ENCODE data around the gene CAMK1G. TPM values are rescaled to one million over a fixed set of nuclear protein-coding genes. Genes with fewer than 3 reads are reported as not detected.

Gene CAMK1G
- total and polyA plus RNA-seq, 12 donors, result 0.11 to 0.71 (median 0.21) TPM; not detected in 9

DNA sequence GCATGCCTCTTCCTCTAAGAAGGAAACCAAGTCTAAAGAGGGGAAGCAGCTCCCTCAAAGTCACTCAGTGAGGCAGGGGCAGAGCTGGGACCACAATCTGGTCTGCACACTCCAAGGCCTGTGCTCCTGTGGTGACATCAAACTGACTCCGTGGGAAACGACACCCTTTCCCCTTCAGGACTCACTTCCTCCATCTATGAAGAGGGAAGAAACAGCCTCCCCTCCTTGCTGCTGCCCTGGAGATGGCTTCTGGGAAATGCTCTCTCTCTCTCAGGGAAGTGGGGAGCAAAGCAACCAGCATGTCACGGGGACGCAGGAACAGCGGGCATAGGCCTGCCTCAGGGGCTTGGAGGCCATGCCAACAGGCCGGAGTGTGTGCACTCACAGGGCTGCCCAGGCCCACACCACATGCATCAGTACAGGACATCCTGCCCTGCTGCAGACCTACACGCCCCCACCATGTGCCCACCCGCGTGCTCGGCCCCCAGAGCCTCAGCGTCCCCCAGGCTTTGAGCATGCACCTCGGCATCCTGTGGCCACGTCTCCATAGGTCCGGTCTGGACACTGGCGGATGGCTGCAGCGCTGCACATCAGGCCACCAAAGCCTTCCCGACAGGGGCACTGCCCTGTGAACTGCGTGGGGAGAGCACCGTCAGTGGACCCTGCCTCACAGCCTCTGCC is 43.0 kb downstream of the CAMK1G start:
- H3K4me1 ChIP-seq, result peaks cover 21 to 65% (median 47%) of the 10 kb centered on the region in 9 donors

GRCh38 chr1:209627027-209627731 is 43.7 kb downstream of the CAMK1G start:
- DNase-seq, result no peak
- no peaks in the 10 kb centered on the region for H3K9me3 ChIP-seq
- peaks cover 20 to 64% (median 47%) of the 10 kb centered on the region in 9 donors for H3K4me1 ChIP-seq
- no peaks in the 10 kb centered on the region for H3K36me3 ChIP-seq
- ATAC-seq, result peak in 5 of 8 donors; percentile 2 to 5 (median 2)
- 55 to 61% methylated on average over 16 of the region's 16 CpGs for WGBS, 2 donors
- H3K4me3 ChIP-seq, result peak overlapping the region in 3 of 10 donors; percentile 11 to 32 (median 14)
- intact Hi-C loops (cut with DNase I), result loop anchor here in 9 of 10 donors (2.0 to 10.0 kb wide), 11 partner anchors 24 to 120 kb away; no protein-coding TSS in a partner anchor
- H3K27me3 ChIP-seq, result no peaks in the 10 kb centered on the region
- H3K27ac ChIP-seq, result peak overlapping the region in 5 of 10 donors; percentile 13 to 76 (median 66)
- no peak for TF ChIP-seq CTCF (IDR thresholded peaks at IDR 0.05)

More for the DNA sequence above, 43.0 kb downstream of the CAMK1G start:
- ATAC-seq, result no peak
- DNase-seq, result no peak
- H3K27me3 ChIP-seq, result no peaks in the 10 kb centered on the region
- H3K27ac ChIP-seq, result peak overlapping the region in 8 of 10 donors; percentile 36 to 82 (median 70)
- WGBS, 2 donors, result 85 to 87% methylated on average over 19 of the region's 19 CpGs
- intact Hi-C loops (cut with DNase I), result loop anchor here in 9 of 10 donors (2.0 to 10.0 kb wide), 11 partner anchors 24 to 121 kb away; no protein-coding TSS in a partner anchor
- no peaks in the 10 kb centered on the region for H3K36me3 ChIP-seq
- no peak overlapping the region for H3K4me3 ChIP-seq
- H3K9me3 ChIP-seq, result no peaks in the 10 kb centered on the region
- TF ChIP-seq CTCF (IDR thresholded peaks at IDR 0.05), result no peak

- ATAC-seq (peak; percentile 70 to 82 (median 78)), DNase-seq (peak; percentile 77 to 86)
- Histone ChIP-seq H3K36me3 (no peaks in the 10 kb centered on the region), H3K4me3 (peak overlapping the region in 3 of 10 donors; percentile 11 to 32 (median 14)), H3K27ac (peak overlapping the region in 5 of 10 donors; percentile 7 to 76 (median 61)), H3K9me3 (no peaks in the 10 kb centered on the region), H3K4me1 (peaks cover 20 to 60% (median 45%) of the 10 kb centered on the region in 9 donors), H3K27me3 (no peaks in the 10 kb centered on the region)
- TF ChIP-seq CTCF (IDR thresholded peaks at IDR 0.05), result peak; percentile 93 to 99 (median 97)
- intact Hi-C loops (cut with DNase I), result loop anchor here in 9 of 10 donors (2.0 to 10.0 kb wide), 12 partner anchors 25 to 120 kb away; no protein-coding TSS in a partner anchor
- WGBS, 2 donors, result 37 to 38% methylated on average over 16 of the region's 16 CpGs
Observed at GRCh38 chr1:209627732-209628196, 44.2 kb downstream of the CAMK1G start.

DNA sequence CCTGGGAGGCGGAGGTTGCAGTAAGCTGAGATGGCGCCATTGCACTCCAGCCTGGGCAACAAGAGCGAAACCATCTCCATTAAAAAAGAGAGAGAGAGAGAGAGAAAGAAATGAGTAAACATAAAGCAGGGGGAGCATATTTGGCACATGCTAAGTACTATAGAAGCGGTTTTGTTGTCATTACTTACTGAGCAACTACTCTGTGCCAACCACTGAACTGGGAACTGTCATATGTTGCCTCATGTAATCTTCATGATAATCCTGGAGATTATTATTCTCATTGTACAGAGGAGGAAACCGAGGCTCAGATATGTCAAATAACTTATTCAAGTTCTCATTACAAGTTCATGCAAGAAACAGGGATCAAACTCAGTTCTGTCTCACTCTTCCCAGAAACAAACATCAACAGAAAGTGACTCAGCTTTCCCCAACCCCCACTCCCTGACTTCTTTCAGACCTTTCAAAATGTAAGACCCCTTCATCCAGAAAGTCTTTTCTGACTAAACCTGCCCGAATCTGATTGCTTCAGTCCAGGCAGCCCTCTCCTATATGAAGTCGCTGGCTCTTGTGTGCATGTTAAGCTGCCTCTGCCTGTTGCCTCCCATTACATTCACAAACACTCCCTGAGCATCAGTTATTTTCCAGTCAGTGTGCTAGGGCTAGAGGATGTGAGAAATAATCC is 45.2 kb downstream of the CAMK1G start:
- DNase-seq (no peak), ATAC-seq (no peak)
- 94% methylated on average over 7 of the region's 7 CpGs for WGBS, 2 donors
- intact Hi-C loops (cut with DNase I), result loop anchor here in 8 of 10 donors (2.0 to 10.0 kb wide), 10 partner anchors 26 to 119 kb away; no protein-coding TSS in a partner anchor
- Histone ChIP-seq H3K36me3 (no peaks in the 10 kb centered on the region), H3K4me3 (no peak overlapping the region), H3K4me1 (peaks cover 20 to 60% (median 45%) of the 10 kb centered on the region in 9 donors), H3K27ac (peak overlapping the region in 1 of 10 donors; percentile 76), H3K27me3 (no peaks in the 10 kb centered on the region), H3K9me3 (no peaks in the 10 kb centered on the region)
- no peak for TF ChIP-seq CTCF (IDR thresholded peaks at IDR 0.05)

Data from heart right ventricle (tissue), 16 donors.